Neural cell (in vitro differentiated cells): ENCODE results near the gene GBP6. TPM values are rescaled to one million over a fixed set of nuclear protein-coding genes. Genes with fewer than 3 reads are reported as not detected.

Experiments used
- H2AFZ ChIP-seq: fragments of 200-600, 300-800 bp; sonication (generic), shearing (Covaris generic); 2 replicates; pipeline ENCODE4 v1.6.0; 2014; ENCODE audit warnings: low read depth, mild to moderate bottlenecking, antibody characterized with exemption, low read length, moderate library complexity
- H3F3A ChIP-seq: fragments of 200-600 bp; shearing (Covaris generic); 2 replicates; pipeline ENCODE4 v1.6.1; 2016; ENCODE audit warnings: mild to moderate bottlenecking, moderate library complexity, mixed read lengths, antibody characterized with exemption, low read length; ENCODE audit not compliant: insufficient read depth, poor library complexity, severe bottlenecking
- H3K27ac ChIP-seq: fragments of 200-600, 300-800 bp; sonication (generic), shearing (Covaris generic); 2 replicates; pipeline ENCODE4 v1.5.1; 2014; ENCODE audit warnings: mild to moderate bottlenecking, low read length, moderate library complexity
- H3K27me3 ChIP-seq: fragments of 300-800, 200-600 bp; sonication (generic), shearing (Covaris generic); 2 replicates; pipeline ENCODE4 v1.6.0; 2014; ENCODE audit warnings: mild to moderate bottlenecking, low read depth, low read length, moderate library complexity; ENCODE audit not compliant: insufficient read depth
- H3K36me3 ChIP-seq: fragments of 300-800, 200-600 bp; sonication (generic), shearing (Covaris generic); 2 replicates; pipeline ENCODE4 v1.5.1; 2014; ENCODE audit warnings: mild to moderate bottlenecking, antibody characterized with exemption, low read length, moderate library complexity; ENCODE audit not compliant: insufficient read depth
- H3K4me2 ChIP-seq: fragments of 300-800, 200-600 bp; sonication (generic), shearing (Covaris generic); 2 replicates; pipeline ENCODE4 v1.6.0; 2014; ENCODE audit warnings: mild to moderate bottlenecking, low read length
- H3K4me3 ChIP-seq: fragments of 300-800, 200-600 bp; sonication (generic), shearing (Covaris generic); 2 replicates; pipeline ENCODE4 v1.5.1; 2014; ENCODE audit warnings: mild to moderate bottlenecking, low read length, moderate library complexity
- H3K79me2 ChIP-seq: fragments of 200-600 bp; shearing (Covaris generic); replicated peaks from 2 replicates; pipeline ENCODE4 v1.6.0; 2014; ENCODE audit warnings: mild to moderate bottlenecking, low read length, moderate library complexity; ENCODE audit not compliant: insufficient read depth
- H3K9ac ChIP-seq: fragments of 300-800, 200-600 bp; sonication (generic), shearing (Covaris generic); 2 replicates; pipeline ENCODE4 v1.6.1; 2016; ENCODE audit warnings: mild to moderate bottlenecking, low read length, mixed read lengths
- H3K9me2 ChIP-seq: fragments of 200-600 bp; shearing (Covaris generic); 2 replicates; pipeline ENCODE4 v1.6.1; 2016; ENCODE audit warnings: mild to moderate bottlenecking, low read length, mixed read lengths; ENCODE audit not compliant: insufficient read depth
- H3K9me3 ChIP-seq: fragments of 200-600, 300-800 bp; sonication (generic), shearing (Covaris generic); 2 replicates; pipeline ENCODE4 v1.6.1; 2016; ENCODE audit warnings: mild to moderate bottlenecking, mixed run types, low read length, moderate library complexity, mixed read lengths
- H4K20me1 ChIP-seq: fragments of 200-600 bp; shearing (Covaris generic); 2 replicates; pipeline ENCODE4 v1.6.1; 2016; ENCODE audit warnings: mild to moderate bottlenecking, mixed run types; ENCODE audit not compliant: insufficient read depth
- EP300 ChIP-seq: fragments of 450-650 bp; conservative IDR thresholded peaks from 2 replicates; pipeline ENCODE4 v1.6.1; 2014; ENCODE audit warnings: antibody characterized with exemption, mild to moderate bottlenecking, moderate library complexity; ENCODE audit not compliant: poor library complexity, severe bottlenecking
- EZH2 ChIP-seq: fragments of 200-600, 300-800 bp; shearing (Covaris generic), sonication (generic); IDR thresholded peaks from 2 replicates; pipeline ENCODE4 v1.6.1; 2014; ENCODE audit warnings: antibody characterized with exemption, low read length, borderline replicate concordance, mild to moderate bottlenecking; ENCODE audit not compliant: insufficient read depth, poor library complexity, severe bottlenecking
- MXI1 ChIP-seq: fragments of 450-650 bp; conservative IDR thresholded peaks from 2 replicates; pipeline ENCODE4 v1.6.1; 2014; ENCODE audit warnings: antibody characterized with exemption, mild to moderate bottlenecking; ENCODE audit not compliant: poor library complexity, severe bottlenecking
- POLR2AphosphoS5 ChIP-seq: IDR thresholded peaks from 2 replicates; pipeline ENCODE4 v1.6.1; 2012
- RAD21 ChIP-seq: fragments of 450-650 bp; conservative IDR thresholded peaks from 2 replicates; pipeline ENCODE4 v1.6.1; 2014; ENCODE audit warnings: antibody characterized with exemption, mild to moderate bottlenecking, moderate library complexity
- SMC3 ChIP-seq: fragments of 450-650 bp; conservative IDR thresholded peaks from 2 replicates; pipeline ENCODE4 v1.6.1; 2014; ENCODE audit warnings: antibody characterized with exemption, mild to moderate bottlenecking, moderate library complexity; ENCODE audit not compliant: poor library complexity
- TAF1 ChIP-seq: IDR thresholded peaks from 2 replicates; pipeline ENCODE4 v1.6.1; 2012; ENCODE audit warnings: low read depth
- polyA plus RNA-seq: library from polyadenylated mRNA; depleted of rRNA; stranded (reverse); fragments of >200 nt; gene quantifications from 2 replicates; pipeline ENCODE4 v1.2.3, GENCODE V29; 2014
- TF ChIP-seq, protein P1 (sequence below): fragments of 450-650 bp; IDR thresholded peaks from 2 replicates; pipeline ENCODE4 v1.5.1; 2014; ENCODE audit warnings: antibody characterized with exemption, mild to moderate bottlenecking, moderate library complexity; ENCODE audit not compliant: poor library complexity, severe bottlenecking
- TF ChIP-seq, protein P2 (sequence below): IDR thresholded peaks from 2 replicates; pipeline ENCODE4 v1.6.1; 2012; ENCODE audit warnings: borderline replicate concordance

The GBP6 gene
- polyA plus RNA-seq, 1 donor from 2014 or later, result not detected

DNA sequence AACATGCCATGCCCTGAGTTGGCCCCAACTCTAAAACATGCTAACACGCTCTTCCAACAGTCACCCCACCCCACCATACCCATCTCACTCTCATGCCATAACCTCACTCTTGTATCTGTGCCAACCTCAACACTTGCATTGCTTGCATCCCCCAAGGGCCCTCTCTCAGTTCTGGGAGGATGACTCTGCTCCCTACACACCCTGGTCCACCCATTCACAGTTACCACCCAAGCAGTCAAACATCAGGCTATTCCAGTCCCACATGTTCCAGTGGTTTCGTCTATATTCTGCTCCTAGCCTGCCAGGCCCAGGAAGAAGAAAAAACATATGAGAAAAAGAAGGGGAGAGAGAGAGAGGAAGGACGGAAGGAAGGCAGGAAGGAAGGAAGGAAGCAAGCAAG lies 31.0 kb downstream of the GBP6 start:
- H3F3A ChIP-seq, result no peaks in the 10 kb centered on the region
- no peaks in the 10 kb centered on the region for H3K9me2 ChIP-seq
- no peak for TF ChIP-seq SMC3
- no peak overlapping the region for H3K4me2 ChIP-seq
- no peaks in the 10 kb centered on the region for H3K79me2 ChIP-seq
- no peaks in the 10 kb centered on the region for H3K27me3 ChIP-seq
- no peaks in the 10 kb centered on the region for H4K20me1 ChIP-seq
- H3K27ac ChIP-seq, result no peak overlapping the region
- no peaks in the 10 kb centered on the region for H3K36me3 ChIP-seq
- no peak overlapping the region for H2AFZ ChIP-seq
- no peaks in the 10 kb centered on the region for H3K9me3 ChIP-seq
- H3K4me3 ChIP-seq, result no peak overlapping the region
- no peak overlapping the region for H3K9ac ChIP-seq

DNA sequence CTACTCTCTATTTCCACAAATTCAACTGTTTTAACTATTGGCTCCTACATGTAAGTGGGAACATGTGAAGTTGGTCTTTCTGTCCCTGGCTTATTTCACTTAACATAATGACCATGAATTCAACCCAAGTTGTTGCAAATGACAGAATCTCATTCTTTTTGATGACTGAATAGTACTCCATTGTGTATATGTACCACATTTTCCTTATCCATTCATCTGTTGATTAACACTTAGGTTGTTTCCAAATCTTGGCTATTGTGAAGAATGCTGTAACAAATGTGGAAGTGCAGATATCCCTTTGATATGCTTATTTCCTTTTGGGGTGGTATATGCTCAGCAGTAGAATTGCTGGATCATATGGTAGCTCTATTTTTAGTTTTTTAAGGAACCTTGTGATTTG lies 33.0 kb downstream of the GBP6 start:
- no peaks in the 10 kb centered on the region for H3K36me3 ChIP-seq
- H3K4me2 ChIP-seq, result no peak overlapping the region
- TF ChIP-seq, protein P1, sequence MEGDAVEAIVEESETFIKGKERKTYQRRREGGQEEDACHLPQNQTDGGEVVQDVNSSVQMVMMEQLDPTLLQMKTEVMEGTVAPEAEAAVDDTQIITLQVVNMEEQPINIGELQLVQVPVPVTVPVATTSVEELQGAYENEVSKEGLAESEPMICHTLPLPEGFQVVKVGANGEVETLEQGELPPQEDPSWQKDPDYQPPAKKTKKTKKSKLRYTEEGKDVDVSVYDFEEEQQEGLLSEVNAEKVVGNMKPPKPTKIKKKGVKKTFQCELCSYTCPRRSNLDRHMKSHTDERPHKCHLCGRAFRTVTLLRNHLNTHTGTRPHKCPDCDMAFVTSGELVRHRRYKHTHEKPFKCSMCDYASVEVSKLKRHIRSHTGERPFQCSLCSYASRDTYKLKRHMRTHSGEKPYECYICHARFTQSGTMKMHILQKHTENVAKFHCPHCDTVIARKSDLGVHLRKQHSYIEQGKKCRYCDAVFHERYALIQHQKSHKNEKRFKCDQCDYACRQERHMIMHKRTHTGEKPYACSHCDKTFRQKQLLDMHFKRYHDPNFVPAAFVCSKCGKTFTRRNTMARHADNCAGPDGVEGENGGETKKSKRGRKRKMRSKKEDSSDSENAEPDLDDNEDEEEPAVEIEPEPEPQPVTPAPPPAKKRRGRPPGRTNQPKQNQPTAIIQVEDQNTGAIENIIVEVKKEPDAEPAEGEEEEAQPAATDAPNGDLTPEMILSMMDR, result no peak
- TF ChIP-seq EZH2, result no peak
- TF ChIP-seq, protein P2, sequence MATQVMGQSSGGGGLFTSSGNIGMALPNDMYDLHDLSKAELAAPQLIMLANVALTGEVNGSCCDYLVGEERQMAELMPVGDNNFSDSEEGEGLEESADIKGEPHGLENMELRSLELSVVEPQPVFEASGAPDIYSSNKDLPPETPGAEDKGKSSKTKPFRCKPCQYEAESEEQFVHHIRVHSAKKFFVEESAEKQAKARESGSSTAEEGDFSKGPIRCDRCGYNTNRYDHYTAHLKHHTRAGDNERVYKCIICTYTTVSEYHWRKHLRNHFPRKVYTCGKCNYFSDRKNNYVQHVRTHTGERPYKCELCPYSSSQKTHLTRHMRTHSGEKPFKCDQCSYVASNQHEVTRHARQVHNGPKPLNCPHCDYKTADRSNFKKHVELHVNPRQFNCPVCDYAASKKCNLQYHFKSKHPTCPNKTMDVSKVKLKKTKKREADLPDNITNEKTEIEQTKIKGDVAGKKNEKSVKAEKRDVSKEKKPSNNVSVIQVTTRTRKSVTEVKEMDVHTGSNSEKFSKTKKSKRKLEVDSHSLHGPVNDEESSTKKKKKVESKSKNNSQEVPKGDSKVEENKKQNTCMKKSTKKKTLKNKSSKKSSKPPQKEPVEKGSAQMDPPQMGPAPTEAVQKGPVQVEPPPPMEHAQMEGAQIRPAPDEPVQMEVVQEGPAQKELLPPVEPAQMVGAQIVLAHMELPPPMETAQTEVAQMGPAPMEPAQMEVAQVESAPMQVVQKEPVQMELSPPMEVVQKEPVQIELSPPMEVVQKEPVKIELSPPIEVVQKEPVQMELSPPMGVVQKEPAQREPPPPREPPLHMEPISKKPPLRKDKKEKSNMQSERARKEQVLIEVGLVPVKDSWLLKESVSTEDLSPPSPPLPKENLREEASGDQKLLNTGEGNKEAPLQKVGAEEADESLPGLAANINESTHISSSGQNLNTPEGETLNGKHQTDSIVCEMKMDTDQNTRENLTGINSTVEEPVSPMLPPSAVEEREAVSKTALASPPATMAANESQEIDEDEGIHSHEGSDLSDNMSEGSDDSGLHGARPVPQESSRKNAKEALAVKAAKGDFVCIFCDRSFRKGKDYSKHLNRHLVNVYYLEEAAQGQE, result no peak
- no peak for TF ChIP-seq RAD21
- no peak for TF ChIP-seq EP300
- no peak for TF ChIP-seq POLR2AphosphoS5
- TF ChIP-seq MXI1, result no peak
- no peak for TF ChIP-seq SMC3
- no peak for TF ChIP-seq TAF1
- H4K20me1 ChIP-seq, result no peaks in the 10 kb centered on the region
- no peaks in the 10 kb centered on the region for H3K27me3 ChIP-seq
- no peaks in the 10 kb centered on the region for H3K9me3 ChIP-seq
- no peaks in the 10 kb centered on the region for H3F3A ChIP-seq
- no peak overlapping the region for H3K9ac ChIP-seq
- H3K27ac ChIP-seq, result no peak overlapping the region
- no peak overlapping the region for H3K4me3 ChIP-seq
- H3K9me2 ChIP-seq, result no peaks in the 10 kb centered on the region
- no peaks in the 10 kb centered on the region for H3K79me2 ChIP-seq
- H2AFZ ChIP-seq, result no peak overlapping the region
